ENCODE measurements around the gene AQP1. TPM values are rescaled to one million over a fixed set of nuclear protein-coding genes. Genes with fewer than 3 reads are reported as not detected.

AQP1 gene
- total RNA-seq, 4 donors from 2014 or later = 48.7 to 231 (median 134) TPM

GRCh38 chr7:30914596-30914995 is 2.9 kb downstream of the AQP1 start:
- Histone ChIP-seq H3K4me3 (replicated peaks in 1 of 3) (peak overlapping the region in 1 of 3 donors; percentile 19), H3K27me3 (no peaks in the 10 kb centered on the region), H3K9me3 (no peaks in the 10 kb centered on the region), H3K36me3 (no peaks in the 10 kb centered on the region), H3K4me1 (peaks cover 0 to 26% of the 10 kb centered on the region in 2 donors), H3K27ac (peak overlapping the region in 1 of 3 donors; percentile 30)
- TF ChIP-seq CTCF (IDR thresholded peaks at IDR 0.05) (no peak), POLR2A (IDR thresholded peaks at IDR 0.05) (no peak)
- DNase-seq = no peak
- WGBS, 2 donors = 70 to 78% methylated on average over 4 of the region's 4 CpGs
- intact Hi-C loops (cut with DNase I) = no loop called here

- Histone ChIP-seq H3K4me3 (replicated peaks in 1 of 3) (peak overlapping the region in 1 of 3 donors; percentile 19), H3K27me3 (no peaks in the 10 kb centered on the region), H3K27ac (peak overlapping the region in 1 of 3 donors; percentile 30), H3K4me1 (peaks cover 0 to 23% of the 10 kb centered on the region in 2 donors), H3K36me3 (no peaks in the 10 kb centered on the region), H3K9me3 (no peaks in the 10 kb centered on the region)
- no peak for DNase-seq
- intact Hi-C loops (cut with DNase I) = no loop called here
- WGBS, 2 donors = 81 to 91% methylated on average over 11 of the region's 11 CpGs
- TF ChIP-seq POLR2A (IDR thresholded peaks at IDR 0.05) (no peak), CTCF (IDR thresholded peaks at IDR 0.05) (no peak)
These were observed 3.5 kb downstream of the AQP1 start for GRCh38 chr7:30915005-30915601.

- H3K27ac ChIP-seq = no peak overlapping the region
- no peaks in the 10 kb centered on the region for H3K36me3 ChIP-seq
- H3K9me3 ChIP-seq = no peaks in the 10 kb centered on the region
- DNase-seq = no peak
- peak overlapping the region in 1 of 3 donors; percentile 19 for H3K4me3 ChIP-seq (replicated peaks in 1 of 3)
- intact Hi-C loops (cut with DNase I) = no loop called here
- peaks cover 0 to 16% of the 10 kb centered on the region in 2 donors for H3K4me1 ChIP-seq
- WGBS, 2 donors = 70 to 71% methylated on average over 6 of the region's 6 CpGs
- TF ChIP-seq CTCF (IDR thresholded peaks at IDR 0.05) (no peak), POLR2A (IDR thresholded peaks at IDR 0.05) (no peak)
- no peaks in the 10 kb centered on the region for H3K27me3 ChIP-seq
These were observed 4.1 kb downstream of the AQP1 start for GRCh38 chr7:30915751-30916150.

- intact Hi-C loops (cut with DNase I) = no loop called here
- Histone ChIP-seq H3K4me1 (peaks cover 0 to 14% of the 10 kb centered on the region in 2 donors), H3K4me3 (replicated peaks in 1 of 3) (no peak overlapping the region), H3K27me3 (no peaks in the 10 kb centered on the region), H3K27ac (no peak overlapping the region), H3K36me3 (no peaks in the 10 kb centered on the region), H3K9me3 (no peaks in the 10 kb centered on the region)
- WGBS, 2 donors = 67 to 79% methylated on average over 2 to 3 of the region's 3 CpGs
- DNase-seq = no peak
- no peak for TF ChIP-seq POLR2A (IDR thresholded peaks at IDR 0.05)
- no peak for TF ChIP-seq CTCF (IDR thresholded peaks at IDR 0.05)
These were observed 4.6 kb downstream of the AQP1 start for GRCh38 chr7:30916255-30916654.

GRCh38 chr7:30916767-30917166 is 5.1 kb downstream of the AQP1 start:
- no peaks in the 10 kb centered on the region for H3K9me3 ChIP-seq
- H3K4me3 ChIP-seq (replicated peaks in 1 of 3) = no peak overlapping the region
- intact Hi-C loops (cut with DNase I) = no loop called here
- TF ChIP-seq POLR2A (IDR thresholded peaks at IDR 0.05) (no peak), CTCF (IDR thresholded peaks at IDR 0.05) (no peak)
- peaks cover 0 to 16% of the 10 kb centered on the region in 2 donors for H3K4me1 ChIP-seq
- no peak for DNase-seq
- no peaks in the 10 kb centered on the region for H3K27me3 ChIP-seq
- no peak overlapping the region for H3K27ac ChIP-seq
- 86 to 90% methylated on average over 4 to 7 of the region's 7 CpGs for WGBS, 2 donors
- no peaks in the 10 kb centered on the region for H3K36me3 ChIP-seq

All from thyroid gland (tissue), 4 donors.